ENCODE results near the gene HIPK2.

DNA sequence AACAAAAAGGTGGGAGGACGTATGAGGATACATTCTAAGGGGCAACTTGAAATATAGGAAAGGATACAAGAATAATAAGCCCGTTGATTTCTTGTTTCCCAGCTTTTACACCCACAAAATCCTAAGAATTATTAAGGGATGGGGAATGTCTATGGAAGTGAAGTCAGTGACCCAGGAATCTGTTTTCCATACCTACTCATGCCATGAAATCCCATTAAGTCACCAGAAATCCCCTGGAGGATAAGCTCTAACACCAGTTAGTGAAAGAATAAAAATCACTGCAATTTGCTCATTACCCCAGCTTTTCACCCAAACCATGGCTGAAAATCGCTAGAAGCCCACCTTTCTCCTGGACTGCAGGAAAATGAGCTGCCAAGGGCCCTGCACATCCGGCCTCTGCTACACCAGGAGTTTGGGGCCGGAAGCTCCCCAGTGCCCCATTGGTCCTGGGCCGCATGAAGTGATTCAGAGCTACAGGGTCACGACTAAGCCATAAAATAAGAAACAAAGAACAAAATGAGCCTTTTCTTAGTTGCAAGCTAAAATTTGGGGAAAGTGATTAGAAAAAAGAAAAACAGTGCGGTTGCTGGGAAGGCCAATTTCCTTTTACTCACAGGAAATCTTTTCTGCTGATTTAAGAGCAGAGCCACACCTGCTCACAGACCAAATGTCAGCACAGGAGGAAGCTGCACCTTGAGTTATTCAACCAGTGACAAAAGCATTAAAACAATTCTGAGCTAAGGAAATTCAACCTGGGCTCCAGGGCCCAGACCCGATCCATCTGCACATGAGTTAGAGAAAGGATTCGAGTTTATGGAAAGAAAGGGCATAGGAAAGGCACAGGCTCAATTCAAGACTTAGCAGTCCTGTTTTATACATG lies 40.3 kb downstream of the HIPK2 start:
- TF ChIP-seq, protein P1, sequence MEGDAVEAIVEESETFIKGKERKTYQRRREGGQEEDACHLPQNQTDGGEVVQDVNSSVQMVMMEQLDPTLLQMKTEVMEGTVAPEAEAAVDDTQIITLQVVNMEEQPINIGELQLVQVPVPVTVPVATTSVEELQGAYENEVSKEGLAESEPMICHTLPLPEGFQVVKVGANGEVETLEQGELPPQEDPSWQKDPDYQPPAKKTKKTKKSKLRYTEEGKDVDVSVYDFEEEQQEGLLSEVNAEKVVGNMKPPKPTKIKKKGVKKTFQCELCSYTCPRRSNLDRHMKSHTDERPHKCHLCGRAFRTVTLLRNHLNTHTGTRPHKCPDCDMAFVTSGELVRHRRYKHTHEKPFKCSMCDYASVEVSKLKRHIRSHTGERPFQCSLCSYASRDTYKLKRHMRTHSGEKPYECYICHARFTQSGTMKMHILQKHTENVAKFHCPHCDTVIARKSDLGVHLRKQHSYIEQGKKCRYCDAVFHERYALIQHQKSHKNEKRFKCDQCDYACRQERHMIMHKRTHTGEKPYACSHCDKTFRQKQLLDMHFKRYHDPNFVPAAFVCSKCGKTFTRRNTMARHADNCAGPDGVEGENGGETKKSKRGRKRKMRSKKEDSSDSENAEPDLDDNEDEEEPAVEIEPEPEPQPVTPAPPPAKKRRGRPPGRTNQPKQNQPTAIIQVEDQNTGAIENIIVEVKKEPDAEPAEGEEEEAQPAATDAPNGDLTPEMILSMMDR (conservative IDR thresholded peaks at IDR 0.05; ENCODE audit: low read length), result no peak
- no peak for TF ChIP-seq EZH2phosphoT487 (IDR thresholded peaks at IDR 0.05; ENCODE audit: borderline replicate concordance, low read depth, low read length)
